GM18526 (cell line): ENCODE data around the gene ZNF14.

ENCODE experiments used
- POLR2A ChIP-seq: IDR thresholded peaks from 3 replicates; pipeline ENCODE4 v1.6.1; 2011; ENCODE audit not compliant: insufficient read length; ENCODE audit errors: extremely low read depth

ZNF14 gene

GRCh38 chr19:19711934-19712828, 20.7 kb downstream of the ZNF14 start:
- no peak for TF ChIP-seq POLR2A

- TF ChIP-seq POLR2A: no peak
Observed at GRCh38 chr19:19711306-19711933, 21.5 kb downstream of the ZNF14 start.

GRCh38 chr19:19710506-19710905, 22.4 kb downstream of the ZNF14 start:
- TF ChIP-seq POLR2A: no peak

GRCh38 chr19:19704836-19705235, 28.1 kb downstream of the ZNF14 start:
- no peak for TF ChIP-seq POLR2A

- no peak for TF ChIP-seq POLR2A
Observed at GRCh38 chr19:19697589-19697988, 35.3 kb downstream of the ZNF14 start.

GRCh38 chr19:19696386-19696785, 36.5 kb downstream of the ZNF14 start:
- no peak for TF ChIP-seq POLR2A

GRCh38 chr19:19691683-19692082, 41.2 kb downstream of the ZNF14 start:
- TF ChIP-seq POLR2A: no peak

- TF ChIP-seq POLR2A: no peak
Observed at GRCh38 chr19:19687090-19687489, 45.8 kb downstream of the ZNF14 start.

GRCh38 chr19:19686580-19686979, 46.3 kb downstream of the ZNF14 start:
- TF ChIP-seq POLR2A: no peak

GRCh38 chr19:19679176-19680073, 53.5 kb downstream of the ZNF14 start:
- TF ChIP-seq POLR2A: no peak

- TF ChIP-seq POLR2A: no peak
Observed at GRCh38 chr19:19677579-19677978, 55.3 kb downstream of the ZNF14 start.

GRCh38 chr19:19674315-19674714, 58.6 kb downstream of the ZNF14 start:
- TF ChIP-seq POLR2A: no peak

GRCh38 chr19:19672816-19673215, 60.1 kb downstream of the ZNF14 start:
- no peak for TF ChIP-seq POLR2A

- no peak for TF ChIP-seq POLR2A
Observed at GRCh38 chr19:19670070-19670551, 62.8 kb downstream of the ZNF14 start.
